Endothelial cell (in vitro differentiated cells): Measurements from ENCODE around the gene BACE1. TPM values are rescaled to one million over a fixed set of nuclear protein-coding genes. Genes with fewer than 3 reads are reported as not detected.

Experiments
- DNase-seq: peaks from one replicate; pipeline ENCODE4 v3.0.0; 2021; ENCODE audit warnings: low spot score
- H3K27ac Mint-ChIP-seq: one replicate; pipeline ENCODE4 v1.8.0; 2021; ENCODE audit warnings: mixed read lengths, inconsistent platforms; ENCODE audit not compliant: unreplicated experiment
- H3K27me3 Mint-ChIP-seq: one replicate; pipeline ENCODE4 v1.8.0; 2021; ENCODE audit warnings: mild to moderate bottlenecking, moderate library complexity, mixed read lengths, inconsistent platforms; ENCODE audit not compliant: unreplicated experiment
- H3K36me3 Mint-ChIP-seq: one replicate; pipeline ENCODE4 v1.8.0; 2021; ENCODE audit warnings: mild to moderate bottlenecking, low read depth, mixed read lengths, inconsistent platforms; ENCODE audit not compliant: unreplicated experiment
- H3K4me1 Mint-ChIP-seq: one replicate; pipeline ENCODE4 v1.8.0; 2021; ENCODE audit warnings: mild to moderate bottlenecking, mixed read lengths, inconsistent platforms; ENCODE audit not compliant: unreplicated experiment
- H3K4me3 Mint-ChIP-seq: one replicate; pipeline ENCODE4 v1.8.0; 2021; ENCODE audit warnings: mild to moderate bottlenecking, mixed read lengths, inconsistent platforms; ENCODE audit not compliant: unreplicated experiment
- H3K9me3 Mint-ChIP-seq: one replicate; pipeline ENCODE4 v1.8.0; 2021; ENCODE audit warnings: mixed read lengths, inconsistent platforms; ENCODE audit not compliant: unreplicated experiment
- total RNA-seq: library from RNA; stranded (reverse); fragmentation: NEBNext Ultra II Directional; extraction: Animal tissue kit (Norgen Biotek cat#: 25700); gene quantifications from one replicate; pipeline ENCODE4 v1.2.1, GENCODE V29; 2021; ENCODE audit not compliant: unreplicated experiment
- TF ChIP-seq, protein P1 (sequence below): fragments of 200-600 bp; sonication (generic); IDR thresholded peaks from one replicate; pipeline ENCODE4 v1.5.0; 2021; ENCODE audit warnings: antibody characterized with exemption; ENCODE audit not compliant: unreplicated experiment

BACE1 gene
- total RNA-seq, 1 donor from 2014 or later: 28.4 TPM

DNA sequence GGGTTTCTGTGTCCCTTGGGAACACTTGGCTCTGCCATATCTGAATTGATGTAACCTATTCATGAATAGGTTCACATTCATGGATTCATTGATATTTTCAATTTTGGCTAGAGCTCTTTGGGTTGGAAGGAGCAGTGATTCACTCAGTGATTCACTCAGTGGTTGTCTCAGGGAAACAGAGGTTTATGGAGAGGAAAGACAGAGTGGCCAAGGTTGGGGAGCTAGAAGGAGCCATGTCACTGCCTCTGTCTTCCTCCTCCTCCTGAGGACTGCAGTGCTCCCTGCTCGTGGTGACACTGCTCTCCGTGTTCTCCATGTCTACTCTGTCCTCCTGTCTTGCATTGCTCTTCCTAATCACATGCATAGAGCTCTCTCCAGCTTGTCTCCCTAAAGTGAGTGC lies 29.0 kb upstream of the BACE1 start:
- no peak for DNase-seq
- H3K4me3 Mint-ChIP-seq: no peak overlapping the region
- no peaks in the 10 kb centered on the region for H3K9me3 Mint-ChIP-seq
- TF ChIP-seq, protein P1, sequence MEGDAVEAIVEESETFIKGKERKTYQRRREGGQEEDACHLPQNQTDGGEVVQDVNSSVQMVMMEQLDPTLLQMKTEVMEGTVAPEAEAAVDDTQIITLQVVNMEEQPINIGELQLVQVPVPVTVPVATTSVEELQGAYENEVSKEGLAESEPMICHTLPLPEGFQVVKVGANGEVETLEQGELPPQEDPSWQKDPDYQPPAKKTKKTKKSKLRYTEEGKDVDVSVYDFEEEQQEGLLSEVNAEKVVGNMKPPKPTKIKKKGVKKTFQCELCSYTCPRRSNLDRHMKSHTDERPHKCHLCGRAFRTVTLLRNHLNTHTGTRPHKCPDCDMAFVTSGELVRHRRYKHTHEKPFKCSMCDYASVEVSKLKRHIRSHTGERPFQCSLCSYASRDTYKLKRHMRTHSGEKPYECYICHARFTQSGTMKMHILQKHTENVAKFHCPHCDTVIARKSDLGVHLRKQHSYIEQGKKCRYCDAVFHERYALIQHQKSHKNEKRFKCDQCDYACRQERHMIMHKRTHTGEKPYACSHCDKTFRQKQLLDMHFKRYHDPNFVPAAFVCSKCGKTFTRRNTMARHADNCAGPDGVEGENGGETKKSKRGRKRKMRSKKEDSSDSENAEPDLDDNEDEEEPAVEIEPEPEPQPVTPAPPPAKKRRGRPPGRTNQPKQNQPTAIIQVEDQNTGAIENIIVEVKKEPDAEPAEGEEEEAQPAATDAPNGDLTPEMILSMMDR: no peak
- H3K36me3 Mint-ChIP-seq: peaks cover 19% of the 10 kb centered on the region
- H3K4me1 Mint-ChIP-seq: no peaks in the 10 kb centered on the region
- H3K27ac Mint-ChIP-seq: no peak overlapping the region
- H3K27me3 Mint-ChIP-seq: no peaks in the 10 kb centered on the region

GRCh38 chr11:117337076-117337475 lies 21.0 kb upstream of the BACE1 start:
- Mint-ChIP-seq H3K4me1 (peaks cover 21% of the 10 kb centered on the region), H3K36me3 (peaks cover 25% of the 10 kb centered on the region), H3K9me3 (no peaks in the 10 kb centered on the region), H3K27ac (no peak overlapping the region), H3K27me3 (peaks cover 4% of the 10 kb centered on the region), H3K4me3 (no peak overlapping the region)
- DNase-seq: no peak
- TF ChIP-seq, protein P1: no peak

- H3K9me3 Mint-ChIP-seq: no peaks in the 10 kb centered on the region
- H3K27ac Mint-ChIP-seq: no peak overlapping the region
- TF ChIP-seq, protein P1: no peak
- DNase-seq: no peak
- peaks cover 4% of the 10 kb centered on the region for H3K27me3 Mint-ChIP-seq
- H3K4me3 Mint-ChIP-seq: no peak overlapping the region
- peaks cover 21% of the 10 kb centered on the region for H3K4me1 Mint-ChIP-seq
- peaks cover 19% of the 10 kb centered on the region for H3K36me3 Mint-ChIP-seq
These were observed 19.3 kb upstream of the BACE1 start for GRCh38 chr11:117335399-117335798.

DNA sequence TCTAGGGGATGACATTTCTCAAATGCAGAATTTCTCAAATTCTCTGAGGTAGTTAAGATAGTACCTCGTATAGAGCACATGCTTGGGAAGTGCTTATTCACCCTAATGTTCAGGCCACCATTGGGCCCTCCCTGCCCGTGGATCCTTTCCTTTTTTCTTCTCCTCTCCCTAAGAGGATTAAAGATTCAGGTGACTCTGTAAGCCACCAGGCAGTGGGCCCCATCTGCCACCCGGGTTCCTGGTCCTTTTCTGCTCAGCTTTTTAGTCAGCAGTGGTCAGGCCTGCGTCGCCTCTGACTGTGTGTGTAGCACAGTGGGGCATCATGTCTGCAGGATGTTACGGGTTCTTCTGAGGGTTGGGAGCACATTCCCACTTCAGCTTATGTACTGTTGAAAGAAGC lies 18.8 kb upstream of the BACE1 start:
- H3K27me3 Mint-ChIP-seq: peaks cover 4% of the 10 kb centered on the region
- TF ChIP-seq, protein P1: no peak
- peaks cover 21% of the 10 kb centered on the region for H3K4me1 Mint-ChIP-seq
- no peak for DNase-seq
- no peaks in the 10 kb centered on the region for H3K9me3 Mint-ChIP-seq
- no peak overlapping the region for H3K4me3 Mint-ChIP-seq
- no peak overlapping the region for H3K27ac Mint-ChIP-seq
- peaks cover 19% of the 10 kb centered on the region for H3K36me3 Mint-ChIP-seq

DNA sequence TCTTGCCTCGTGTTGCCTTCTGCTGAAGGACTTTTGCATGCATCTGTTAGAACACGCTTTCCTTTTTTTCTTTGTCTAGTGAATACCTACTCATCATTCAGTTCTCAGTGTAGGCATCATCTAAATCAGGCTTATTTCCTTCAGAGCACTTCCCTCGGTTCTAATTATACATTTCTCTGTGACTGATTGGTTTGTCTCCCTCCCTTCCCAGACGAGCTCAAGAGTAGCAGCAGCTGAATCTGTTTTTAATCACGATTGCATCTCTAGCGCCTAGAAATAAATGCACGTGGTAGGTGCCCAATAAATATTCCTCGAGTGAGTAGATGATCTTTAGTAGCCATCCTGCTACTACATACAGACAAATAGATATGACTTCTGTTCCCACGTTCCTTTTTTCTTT lies 17.9 kb upstream of the BACE1 start:
- no peaks in the 10 kb centered on the region for H3K9me3 Mint-ChIP-seq
- H3K27me3 Mint-ChIP-seq: peaks cover 4% of the 10 kb centered on the region
- H3K36me3 Mint-ChIP-seq: peaks cover 19% of the 10 kb centered on the region
- TF ChIP-seq, protein P1: no peak
- no peak for DNase-seq
- H3K4me1 Mint-ChIP-seq: peaks cover 21% of the 10 kb centered on the region
- H3K4me3 Mint-ChIP-seq: no peak overlapping the region
- H3K27ac Mint-ChIP-seq: no peak overlapping the region
